Small intestine (tissue), 7 donors: ENCODE measurements around the gene ANKRD29. TPM values are rescaled to one million over a fixed set of nuclear protein-coding genes. Genes with fewer than 3 reads are reported as not detected.

ENCODE experiments used
- DNase-seq, 2 donors: peaks; one replicate each; pipeline versions ENCODE4 v3.0.0 to v3.0.0-alpha.2; 2013
- FAIRE-seq: peaks from 2 replicates; lab custom pipeline; 2012; peaks lifted over from hg19 to GRCh38; lab: Jason Lieb, UNC
- H3K27ac ChIP-seq, 3 donors: one replicate each; pipeline ENCODE4 v1.5.1; 2013; ENCODE audit warnings: low read length in 2 of 3, mild to moderate bottlenecking in 2 of 3, control low read depth in 1 of 3, inconsistent platforms in 1 of 3, low read depth in 1 of 3, moderate library complexity in 1 of 3
- H3K27me3 ChIP-seq, 3 donors: one replicate each; pipeline ENCODE4 v1.6.1; 2013; ENCODE audit warnings: low read length in 3 of 3, inconsistent platforms in 1 of 3; ENCODE audit not compliant: control insufficient read depth in 3 of 3, insufficient read depth in 3 of 3
- H3K36me3 ChIP-seq, 3 donors: one replicate each; pipeline ENCODE4 v1.6.1; 2013; ENCODE audit warnings: low read length in 3 of 3, inconsistent platforms in 1 of 3, low read depth in 1 of 3, mild to moderate bottlenecking in 1 of 3, moderate library complexity in 1 of 3; ENCODE audit not compliant: control insufficient read depth in 3 of 3, insufficient read depth in 2 of 3
- H3K4me1 ChIP-seq, 3 donors: one replicate each; pipeline ENCODE4 v1.6.1; 2013; ENCODE audit warnings: low read length in 2 of 3, inconsistent platforms in 1 of 3, low read depth in 1 of 3, mild to moderate bottlenecking in 1 of 3, moderate library complexity in 1 of 3; ENCODE audit not compliant: control insufficient read depth in 3 of 3, insufficient read depth in 2 of 3
- H3K4me3 ChIP-seq, 3 donors: one replicate each; pipeline ENCODE4 v1.5.1; 2013; ENCODE audit warnings: low read length in 3 of 3, control low read depth in 1 of 3, inconsistent platforms in 1 of 3, low read depth in 1 of 3, mild to moderate bottlenecking in 1 of 3, moderate library complexity in 1 of 3
- H3K9me3 ChIP-seq, 2 donors: one replicate each; pipeline ENCODE4 v1.6.1; 2013; ENCODE audit warnings: low read depth in 1 of 2, low read length in 1 of 2; ENCODE audit not compliant: control insufficient read depth in 2 of 2, insufficient read depth in 1 of 2
- WGBS, 3 donors: extraction: QIAGEN DNeasy Blood & Tissue Kit; methylation state at CpG; one replicate each; pipeline ENCODE4 v1.1.7; 2013; 5-methylcytosine and 5-hydroxymethylcytosine counted together
- polyA plus RNA-seq, 4 donors: library from polyadenylated mRNA; stranded (reverse) in 3 of 4; unstranded in 1 of 4; fragments of 200-250 nt in 3 of 4; fragments of 120-200 nt in 1 of 4; gene quantifications; one replicate each; pipeline versions ENCODE4 v1.2.1 to v1.2.3, GENCODE V29; 2013
- donor health status: healthy with polysubstance abuse.
- donor health status: control.
- donor health status: control.
- donor health status: Bipolar disorder and iron deficiency.
- donor health status: healthy.

Gene ANKRD29
- polyA plus RNA-seq, 4 donors, result 1.8 to 5.1 (median 3.2) TPM

GRCh38 chr18:23575309-23575651 lies 87.4 kb downstream of the ANKRD29 start:
- FAIRE-seq (no peak), DNase-seq (no peak)
- 91 to 93% (median 93%) methylated on average over 7 of the region's 7 CpGs for WGBS, 3 donors
- H3K27me3 ChIP-seq, result no peaks in the 10 kb centered on the region
- peaks cover 2 to 30% (median 10%) of the 10 kb centered on the region in 3 donors for H3K36me3 ChIP-seq
- no peak overlapping the region for H3K4me3 ChIP-seq
- peak overlapping the region in 1 of 3 donors; percentile 1 for H3K27ac ChIP-seq
- no peaks in the 10 kb centered on the region for H3K9me3 ChIP-seq
- peaks cover 0 to 13% (median 5%) of the 10 kb centered on the region in 3 donors for H3K4me1 ChIP-seq

- Histone ChIP-seq H3K4me3 (no peak overlapping the region), H3K27ac (peak overlapping the region in 2 of 3 donors; percentile 63 to 89), H3K36me3 (peaks cover 2 to 30% (median 13%) of the 10 kb centered on the region in 3 donors), H3K27me3 (no peaks in the 10 kb centered on the region), H3K9me3 (no peaks in the 10 kb centered on the region), H3K4me1 (peaks cover 0 to 18% (median 5%) of the 10 kb centered on the region in 3 donors)
- DNase-seq (no peak), FAIRE-seq (no peak)
- WGBS, 3 donors, result 63 to 87% (median 85%) methylated on average over 5 of the region's 5 CpGs
These were observed 88.0 kb downstream of the ANKRD29 start for GRCh38 chr18:23574611-23575308.

GRCh38 chr18:23573626-23574431 lies 88.9 kb downstream of the ANKRD29 start:
- FAIRE-seq (no peak), DNase-seq (peak; percentile 15 to 24)
- WGBS, 3 donors, result 48 to 64% (median 48%) methylated on average over 6 of the region's 6 CpGs

GRCh38 chr18:23573020-23573419 lies 89.7 kb downstream of the ANKRD29 start:
- Histone ChIP-seq H3K36me3 (peaks cover 4 to 30% (median 18%) of the 10 kb centered on the region in 3 donors), H3K27ac (peak overlapping the region in 1 of 3 donors; percentile 82), H3K27me3 (no peaks in the 10 kb centered on the region), H3K9me3 (no peaks in the 10 kb centered on the region), H3K4me3 (no peak overlapping the region), H3K4me1 (peaks cover 0 to 28% (median 5%) of the 10 kb centered on the region in 3 donors)
- 83 to 88% (median 86%) methylated on average over 4 of the region's 4 CpGs for WGBS, 3 donors
- no peak for FAIRE-seq
- no peak for DNase-seq

More at GRCh38 chr18:23573626-23574431, 88.9 kb downstream of the ANKRD29 start:
- H3K27ac ChIP-seq, result peak overlapping the region; percentile 26 to 89 (median 63)
- no peaks in the 10 kb centered on the region for H3K27me3 ChIP-seq
- H3K9me3 ChIP-seq, result no peaks in the 10 kb centered on the region
- H3K36me3 ChIP-seq, result peaks cover 4 to 32% (median 14%) of the 10 kb centered on the region in 3 donors
- H3K4me3 ChIP-seq, result no peak overlapping the region
- H3K4me1 ChIP-seq, result peaks cover 0 to 22% (median 5%) of the 10 kb centered on the region in 3 donors

- Histone ChIP-seq H3K36me3 (peaks cover 4 to 30% (median 19%) of the 10 kb centered on the region in 3 donors), H3K9me3 (no peaks in the 10 kb centered on the region), H3K4me3 (no peak overlapping the region), H3K27me3 (no peaks in the 10 kb centered on the region), H3K27ac (peak overlapping the region in 1 of 3 donors; percentile 37), H3K4me1 (peaks cover 0 to 29% (median 5%) of the 10 kb centered on the region in 3 donors)
- WGBS, 3 donors, result 88 to 90% (median 89%) methylated on average over 5 of the region's 5 CpGs
- FAIRE-seq (no peak), DNase-seq (no peak)
These were observed 90.1 kb downstream of the ANKRD29 start for GRCh38 chr18:23572570-23572969.

- H3K9me3 ChIP-seq, result no peaks in the 10 kb centered on the region
- WGBS, 3 donors, result 72 to 89% (median 85%) methylated on average over 2 of the region's 2 CpGs
- H3K36me3 ChIP-seq, result peaks cover 6 to 30% (median 23%) of the 10 kb centered on the region in 3 donors
- H3K4me3 ChIP-seq, result no peak overlapping the region
- H3K27me3 ChIP-seq, result no peaks in the 10 kb centered on the region
- no peak overlapping the region for H3K27ac ChIP-seq
- DNase-seq (no peak), FAIRE-seq (no peak)
- H3K4me1 ChIP-seq, result peaks cover 0 to 29% (median 5%) of the 10 kb centered on the region in 3 donors
These were observed 90.7 kb downstream of the ANKRD29 start for GRCh38 chr18:23572012-23572411.

- H3K36me3 ChIP-seq, result peaks cover 6 to 30% (median 30%) of the 10 kb centered on the region in 3 donors
These were observed 91.7 kb downstream of the ANKRD29 start for GRCh38 chr18:23570912-23571504.

More at GRCh38 chr18:23570912-23571504, 91.7 kb downstream of the ANKRD29 start:
- 61 to 96% (median 82%) methylated on average over 3 of the region's 3 CpGs for WGBS, 3 donors
- DNase-seq, result no peak
- Histone ChIP-seq H3K27me3 (no peaks in the 10 kb centered on the region), H3K4me1 (peaks cover 0 to 33% (median 5%) of the 10 kb centered on the region in 3 donors), H3K27ac (peak overlapping the region in 1 of 3 donors; percentile 41), H3K4me3 (no peak overlapping the region), H3K9me3 (no peaks in the 10 kb centered on the region)
- FAIRE-seq, result no peak
